HG02981 (cell line): ENCODE measurements around the gene GNAS.

ENCODE experiments used
- ATAC-seq: cut with Tn5 transposase; IDR thresholded peaks from one replicate; pipeline ENCODE4 v1.9.1; 2021; ENCODE audit warnings: mild to moderate bottlenecking, moderate library complexity; ENCODE audit not compliant: unreplicated experiment

The GNAS gene

GRCh38 chr20:58894652-58895447 is 42.3 kb downstream of the GNAS start:
- ATAC-seq = no peak

GRCh38 chr20:58895448-58896180 is 43.1 kb downstream of the GNAS start:
- no peak for ATAC-seq

DNA sequence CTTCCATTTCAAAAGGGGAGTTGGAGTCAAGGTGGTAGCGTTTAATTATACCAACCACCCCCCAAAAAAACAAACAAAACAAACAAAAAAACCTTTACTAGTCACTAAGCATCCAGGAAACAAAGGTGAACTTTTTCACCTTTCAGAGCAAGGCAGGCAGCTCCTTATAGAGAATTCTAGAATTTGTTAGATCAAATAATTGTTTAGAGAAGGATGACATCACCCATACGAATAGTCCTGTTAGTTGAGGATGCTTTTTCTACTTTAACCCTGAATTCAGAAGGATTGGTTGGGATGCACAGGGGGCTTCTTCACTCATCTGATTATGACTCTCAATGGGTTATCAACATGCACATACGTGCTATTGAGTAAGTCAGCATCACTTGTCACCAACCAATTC is 44.3 kb downstream of the GNAS start:
- ATAC-seq = no peak

DNA sequence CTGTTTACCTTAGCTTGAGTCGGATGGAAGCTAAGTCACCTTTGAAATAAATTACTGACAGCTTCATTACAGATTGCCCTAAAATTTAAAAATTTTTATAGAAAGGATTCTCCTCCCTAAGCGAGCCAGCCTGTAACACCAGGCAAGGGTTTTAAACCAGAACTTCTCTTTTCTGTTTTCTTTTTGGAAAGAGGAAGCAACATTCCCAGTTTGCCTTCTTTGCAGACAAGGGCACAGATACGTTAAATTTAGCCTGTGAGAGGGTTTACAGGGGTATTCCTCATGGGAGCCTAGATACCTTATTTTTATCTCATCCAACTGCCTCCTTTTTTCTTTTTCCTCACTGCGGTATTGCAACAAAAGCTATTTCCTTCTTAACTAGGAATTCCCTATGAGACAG is 45.0 kb downstream of the GNAS start:
- no peak for ATAC-seq

DNA sequence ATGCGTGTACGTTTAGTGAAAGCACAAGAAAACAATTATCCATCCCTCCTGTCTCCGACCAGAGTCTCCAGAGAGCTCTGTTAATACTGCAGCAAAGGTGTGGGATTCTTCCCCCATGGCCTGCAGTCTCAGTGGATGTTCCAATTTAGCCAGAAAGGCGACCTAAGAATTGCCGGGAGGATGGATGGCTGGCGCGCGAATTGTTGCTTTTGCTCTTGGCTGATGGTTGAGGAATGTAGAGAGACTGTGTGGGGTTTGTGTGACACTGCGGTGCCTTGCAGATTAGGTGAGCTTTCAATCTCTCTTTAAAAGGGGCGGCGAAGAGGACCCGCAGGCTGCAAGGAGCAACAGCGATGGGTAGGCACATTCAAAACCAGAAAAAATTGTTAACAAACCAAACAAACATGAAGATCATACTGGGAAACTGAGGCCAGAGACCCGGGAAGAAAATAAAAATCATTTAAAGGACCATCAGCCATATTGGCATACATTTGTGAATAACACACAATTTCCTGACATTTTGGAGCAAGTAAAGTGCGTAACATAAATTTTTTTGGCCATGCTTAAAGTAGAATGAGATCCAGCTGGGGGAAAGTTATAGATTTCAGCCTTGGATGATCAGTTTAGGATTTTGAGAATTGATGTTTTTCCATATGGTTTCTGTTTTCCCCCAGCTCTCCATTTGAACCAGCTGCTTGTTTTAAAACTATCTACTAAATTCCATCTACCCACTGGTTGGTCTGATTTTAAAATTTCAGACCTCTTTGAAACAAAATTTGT is 46.3 kb downstream of the GNAS start:
- ATAC-seq = no peak

DNA sequence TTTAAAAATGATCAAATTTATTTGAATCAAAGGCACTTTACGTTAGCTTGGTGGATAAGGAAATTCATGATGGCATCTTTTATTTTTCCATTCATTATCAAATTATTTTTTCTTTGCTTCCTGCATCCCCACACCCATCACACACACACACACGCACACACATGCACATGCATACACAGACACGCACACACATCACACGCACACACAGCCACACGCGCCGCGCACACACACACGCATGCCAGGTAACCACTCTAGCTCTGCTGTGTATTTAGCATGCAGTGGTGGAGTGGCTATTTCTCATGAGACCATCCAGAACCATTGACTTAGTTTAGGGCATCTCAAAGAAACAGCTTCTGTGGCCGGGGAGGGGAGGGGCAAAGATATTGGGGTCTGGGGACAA is 47.0 kb downstream of the GNAS start:
- ATAC-seq = no peak

GRCh38 chr20:58900397-58900796 is 47.9 kb downstream of the GNAS start:
- no peak for ATAC-seq

GRCh38 chr20:58901488-58902402 is 49.2 kb downstream of the GNAS start:
- no peak for ATAC-seq

DNA sequence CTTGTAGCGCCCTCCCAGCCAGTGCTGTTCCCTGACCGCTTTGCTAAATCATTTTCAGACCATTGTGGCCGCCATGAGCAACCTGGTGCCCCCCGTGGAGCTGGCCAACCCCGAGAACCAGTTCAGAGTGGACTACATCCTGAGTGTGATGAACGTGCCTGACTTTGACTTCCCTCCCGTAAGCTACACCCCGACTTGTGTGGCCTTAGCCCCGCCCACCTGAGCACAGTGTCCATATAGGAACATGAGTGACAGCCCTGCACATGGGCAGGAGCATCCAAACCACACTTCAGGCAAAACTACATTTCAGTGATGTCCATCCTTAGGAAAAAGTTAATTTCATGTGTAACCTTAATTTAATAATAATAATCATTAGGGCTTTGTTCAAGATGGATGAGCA is 51.1 kb downstream of the GNAS start:
- ATAC-seq = no peak

- ATAC-seq = no peak
Measured at GRCh38 chr20:58905236-58905635, 52.7 kb downstream of the GNAS start.

DNA sequence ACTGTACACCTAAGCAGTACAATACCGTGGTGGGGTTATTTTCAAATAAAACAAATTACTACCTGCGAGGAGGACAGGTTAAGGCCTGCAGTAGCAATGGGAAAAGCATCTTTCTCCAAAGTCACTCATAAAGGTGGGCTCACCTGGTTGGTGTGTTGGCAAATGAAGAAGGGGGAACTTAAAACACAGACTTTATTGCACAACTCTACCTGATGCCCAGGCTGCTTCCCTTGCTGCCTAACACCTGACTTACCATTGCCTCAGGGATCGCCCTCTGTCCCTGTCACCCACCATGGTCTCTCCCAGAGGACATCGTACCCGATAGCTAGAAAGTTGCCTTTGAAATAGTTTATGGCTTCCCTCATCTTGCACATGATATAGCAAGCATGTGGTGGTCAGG is 53.6 kb downstream of the GNAS start:
- ATAC-seq = no peak

GRCh38 chr20:58906894-58907293 is 54.4 kb downstream of the GNAS start:
- no peak for ATAC-seq

GRCh38 chr20:58907320-58908137 is 55.0 kb downstream of the GNAS start:
- ATAC-seq = peak; percentile 91

DNA sequence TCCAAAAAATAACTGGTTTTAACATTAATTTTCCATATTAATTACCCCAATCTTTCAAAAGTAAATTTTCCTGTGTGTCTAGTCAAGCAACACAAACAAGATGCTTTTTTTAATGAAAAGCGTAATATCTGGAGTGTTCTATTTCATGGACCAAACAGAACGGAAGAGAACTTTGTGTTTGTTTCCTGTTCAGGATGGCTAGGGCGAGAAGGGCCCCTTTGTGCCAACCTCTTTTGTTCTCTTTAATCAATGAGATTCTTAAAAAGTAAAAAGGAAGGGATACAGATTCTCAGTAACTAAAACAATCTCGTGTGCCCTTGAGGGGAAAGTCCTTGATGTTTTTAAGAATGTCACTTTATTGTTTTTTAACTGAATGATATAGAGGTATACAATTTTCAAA is 55.7 kb downstream of the GNAS start:
- ATAC-seq = no peak

DNA sequence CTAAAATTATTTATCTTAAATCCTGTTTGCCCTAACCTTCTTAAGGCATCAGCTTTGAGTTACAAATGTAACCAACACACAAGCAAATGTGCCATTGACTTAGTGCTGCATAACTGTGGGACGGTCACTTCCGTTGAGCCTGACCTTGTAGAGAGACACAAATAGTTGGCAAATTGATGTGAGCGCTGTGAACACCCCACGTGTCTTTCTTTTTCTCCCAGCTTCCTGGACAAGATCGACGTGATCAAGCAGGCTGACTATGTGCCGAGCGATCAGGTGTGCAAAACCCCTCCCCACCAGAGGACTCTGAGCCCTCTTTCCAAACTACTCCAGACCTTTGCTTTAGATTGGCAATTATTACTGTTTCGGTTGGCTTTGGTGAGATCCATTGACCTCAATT is 56.4 kb downstream of the GNAS start:
- ATAC-seq = no peak

DNA sequence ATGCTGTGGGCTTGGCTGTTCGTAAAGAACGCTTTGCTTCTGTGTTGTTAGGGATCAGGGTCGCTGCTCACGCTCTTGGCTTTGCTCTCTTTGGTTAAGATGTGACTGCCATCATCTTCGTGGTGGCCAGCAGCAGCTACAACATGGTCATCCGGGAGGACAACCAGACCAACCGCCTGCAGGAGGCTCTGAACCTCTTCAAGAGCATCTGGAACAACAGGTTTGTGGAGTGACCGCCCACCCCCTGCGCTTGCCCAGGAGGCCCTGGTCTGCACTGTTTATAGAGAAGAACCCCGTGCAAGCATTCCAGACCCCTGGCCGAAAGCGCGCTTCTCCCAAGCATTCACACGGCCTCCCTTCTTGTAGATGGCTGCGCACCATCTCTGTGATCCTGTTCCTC is 57.1 kb downstream of the GNAS start:
- no peak for ATAC-seq

- ATAC-seq = no peak
Measured at GRCh38 chr20:58910473-58910872, 58.0 kb downstream of the GNAS start.

DNA sequence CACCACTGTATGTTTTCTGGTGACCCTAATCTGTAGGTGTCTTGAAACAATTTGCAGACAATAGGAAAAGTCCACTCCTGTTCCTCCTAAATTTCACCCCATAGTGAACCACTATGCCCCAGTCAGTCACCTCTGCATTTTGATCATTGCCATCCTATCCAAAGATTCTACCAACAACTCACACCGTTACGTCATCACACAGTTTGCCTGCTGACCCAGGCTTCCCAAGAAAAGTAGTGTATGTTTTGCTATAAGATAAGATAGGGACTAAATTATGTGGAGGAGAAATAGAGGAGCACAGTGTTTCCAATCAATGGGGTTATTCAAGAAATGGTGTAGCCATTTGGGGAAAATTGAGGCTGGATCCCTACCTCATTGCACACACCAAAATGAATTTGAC is 58.8 kb downstream of the GNAS start:
- no peak for ATAC-seq

GRCh38 chr20:58911970-58912369 is 59.5 kb downstream of the GNAS start:
- ATAC-seq = no peak

GRCh38 chr20:58913079-58913478 is 60.6 kb downstream of the GNAS start:
- ATAC-seq = no peak
